HK-2 (cell line): Measurements from ENCODE around the gene OR4K13.

Experiments used
- DNase-seq: peaks from one replicate; pipeline ENCODE4 v3.0.0-alpha.2; 2018; ENCODE audit not compliant: unreplicated experiment

OR4K13 gene, protein sequence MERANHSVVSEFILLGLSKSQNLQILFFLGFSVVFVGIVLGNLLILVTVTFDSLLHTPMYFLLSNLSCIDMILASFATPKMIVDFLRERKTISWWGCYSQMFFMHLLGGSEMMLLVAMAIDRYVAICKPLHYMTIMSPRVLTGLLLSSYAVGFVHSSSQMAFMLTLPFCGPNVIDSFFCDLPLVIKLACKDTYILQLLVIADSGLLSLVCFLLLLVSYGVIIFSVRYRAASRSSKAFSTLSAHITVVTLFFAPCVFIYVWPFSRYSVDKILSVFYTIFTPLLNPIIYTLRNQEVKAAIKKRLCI

DNA sequence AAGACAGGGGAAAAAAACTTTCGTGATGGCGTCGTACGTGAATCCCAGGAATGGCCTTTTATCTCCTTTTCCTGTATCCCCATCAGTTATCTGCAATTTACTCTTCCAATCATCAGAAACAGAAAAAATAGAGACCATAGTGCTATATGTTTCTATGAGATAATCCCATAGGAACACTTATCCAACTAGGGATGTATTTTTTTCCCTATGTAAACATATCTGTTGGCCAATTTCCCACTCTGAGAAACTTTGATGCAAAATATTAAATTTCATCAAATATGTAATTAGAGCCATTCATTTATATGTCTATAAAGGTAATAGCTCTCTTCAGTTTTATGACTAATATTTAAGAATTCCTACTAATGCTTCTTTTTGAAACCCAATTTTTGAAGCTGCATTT lies at the start of gene OR4K13:
Gene OR4K13, minus strand, starts transcription at position 101 of the 400 bp plus-strand sequence. CDS start 1,280 bp downstream, outside the sequence.
- DNase-seq: no peak

DNA sequence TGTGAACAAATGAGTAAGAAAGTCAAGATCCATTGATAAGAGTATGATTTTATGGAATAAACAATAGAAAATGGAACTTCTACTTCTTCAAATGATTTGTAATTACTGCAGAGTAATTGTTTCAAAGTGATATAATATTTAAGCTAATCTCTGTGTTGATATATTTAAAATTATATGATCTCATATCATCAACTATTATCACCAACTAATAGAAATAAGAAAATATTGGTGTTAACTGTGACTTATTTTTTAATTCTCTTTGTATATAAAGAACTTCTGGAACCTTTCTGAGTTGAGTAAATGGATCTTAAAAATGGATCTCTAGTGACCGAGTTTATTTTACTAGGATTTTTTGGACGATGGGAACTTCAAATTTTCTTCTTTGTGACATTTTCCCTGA lies 23.9 kb upstream of the OR4K13 start, which contains the start of gene OR4L1:
Gene OR4L1, plus strand, starts transcription at position 301 of the 400 bp plus-strand sequence. Its CDS starts 0 bp downstream, at position 301.
- no peak for DNase-seq

DNA sequence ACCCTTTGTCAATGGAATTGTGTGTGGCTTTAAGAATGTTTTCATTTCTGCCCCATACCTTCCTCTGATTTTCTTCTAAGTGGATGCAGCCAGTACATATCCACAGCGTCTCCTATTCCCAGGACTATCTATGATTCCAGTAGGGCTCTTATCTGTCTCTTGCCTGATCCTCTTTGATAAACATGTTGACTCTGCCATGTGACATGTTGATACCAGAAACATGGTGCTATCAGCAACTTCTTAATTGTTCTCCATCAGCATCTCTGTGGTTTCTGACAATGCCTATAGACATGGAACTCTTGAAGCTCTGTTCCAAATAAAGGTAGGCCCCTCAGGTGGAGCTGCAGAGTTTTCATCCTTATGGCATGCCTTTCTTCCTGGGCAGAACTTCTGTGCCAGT lies 12.4 kb upstream of the OR4K13 start:
- DNase-seq: no peak

DNA sequence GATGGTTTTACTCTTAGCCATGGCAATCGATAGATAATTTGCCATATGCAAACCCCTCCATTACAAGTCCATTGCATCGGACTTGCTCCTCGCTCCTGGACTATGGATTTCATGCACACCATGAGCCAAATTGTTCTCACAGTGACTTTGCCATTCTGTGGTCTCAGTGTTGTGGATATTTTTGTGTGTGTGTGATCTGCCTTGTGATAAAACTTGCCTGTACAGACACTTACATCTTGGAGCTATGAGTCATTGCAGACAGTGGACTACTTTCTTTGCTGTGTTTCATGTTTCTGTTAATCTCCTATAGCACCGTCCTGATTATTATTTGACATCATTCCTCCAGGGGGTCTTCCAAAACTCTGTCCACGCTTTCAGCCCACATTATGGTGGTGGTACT lies 8.4 kb upstream of the OR4K13 start:
- no peak for DNase-seq

DNA sequence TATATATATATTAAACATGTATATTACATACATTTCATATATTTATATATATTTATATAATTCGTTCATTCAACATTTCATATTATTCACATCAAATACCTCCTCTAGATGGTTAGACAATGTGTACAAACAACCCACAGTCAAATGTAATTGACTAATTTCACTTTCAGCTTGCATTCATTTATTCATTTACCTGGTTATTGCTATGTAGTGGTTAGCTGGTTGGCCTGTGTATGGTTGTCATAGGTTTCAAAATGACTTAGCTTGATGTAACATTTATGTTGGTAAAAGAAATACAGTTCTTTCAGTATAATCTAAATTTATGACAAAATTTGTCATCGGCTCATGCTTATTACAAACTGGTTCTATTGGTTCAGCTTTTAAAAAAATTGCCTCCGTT lies 389 bp downstream of the OR4K13 start:
- no peak for DNase-seq

DNA sequence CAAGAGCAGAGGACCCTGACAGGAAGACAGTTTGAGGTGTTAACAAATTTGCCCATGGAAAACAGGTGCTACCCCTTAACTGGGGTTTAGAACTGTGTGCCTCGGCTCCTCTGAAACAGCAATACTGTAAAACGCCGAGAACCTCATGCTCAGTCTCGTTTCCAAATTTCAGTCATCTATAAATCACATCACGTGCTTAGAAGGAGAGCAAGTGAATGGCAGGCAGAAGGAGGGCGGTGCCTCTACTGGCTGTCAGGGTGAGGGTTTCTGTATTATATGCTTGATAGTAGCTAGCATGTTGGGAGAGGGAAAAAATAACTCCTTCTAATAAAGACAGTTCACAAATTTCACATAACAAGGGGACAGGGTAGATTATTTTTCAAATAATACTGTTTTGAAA lies 4.8 kb downstream of the OR4K13 start:
- DNase-seq: no peak

DNA sequence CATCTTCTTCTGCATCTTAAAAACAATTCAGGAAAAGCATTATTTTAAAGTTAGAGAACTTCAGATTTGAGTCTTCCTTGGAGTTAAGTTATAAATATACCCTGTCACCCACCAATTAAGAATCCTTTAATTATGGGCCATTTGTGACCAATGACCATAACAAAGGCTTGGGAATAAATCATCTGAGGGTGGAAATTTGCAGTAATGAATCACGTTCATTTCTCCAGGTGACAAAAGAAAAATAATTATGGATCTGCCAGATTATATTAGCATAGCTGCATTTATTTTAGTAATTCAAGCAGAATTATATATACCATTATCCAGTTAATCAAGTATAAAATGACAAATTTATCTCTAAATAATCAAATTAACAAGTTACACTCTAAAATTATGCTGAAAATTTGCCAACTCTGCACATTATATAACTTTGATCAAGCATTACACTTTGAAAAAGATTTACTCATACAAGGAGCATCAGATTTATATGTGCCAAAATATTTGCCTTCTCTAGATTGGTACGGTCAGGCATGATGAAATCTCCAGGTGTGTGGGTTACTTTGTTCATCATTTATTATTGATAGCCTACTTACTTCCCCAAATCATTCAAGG lies 16.5 kb downstream of the OR4K13 start, which contains the start of gene OR4K14:
Gene OR4K14, minus strand, starts transcription at position 51 of the 609 bp plus-strand sequence. CDS start 4,114 bp downstream, outside the sequence.
- DNase-seq: no peak

DNA sequence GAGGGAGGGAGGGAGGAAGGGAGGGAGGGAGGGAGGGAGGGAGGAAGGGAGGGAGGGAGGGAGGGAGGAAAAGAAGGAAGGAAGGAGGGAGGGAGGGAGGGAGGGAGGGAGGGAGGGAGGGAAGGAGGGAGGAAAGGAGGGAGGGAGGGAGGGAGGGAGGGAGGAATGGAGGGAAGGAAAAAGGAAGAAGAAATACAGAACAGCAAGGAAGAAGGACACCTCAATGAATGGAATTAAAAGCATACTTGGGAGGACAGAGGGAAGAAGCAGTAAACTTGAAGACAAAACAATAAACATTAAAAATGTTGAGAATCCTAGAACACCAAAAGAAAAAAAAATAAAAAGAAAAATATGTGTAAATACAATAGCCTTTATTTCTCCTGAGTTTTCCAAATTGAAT lies 27.7 kb downstream of the OR4K13 start:
- DNase-seq: no peak

DNA sequence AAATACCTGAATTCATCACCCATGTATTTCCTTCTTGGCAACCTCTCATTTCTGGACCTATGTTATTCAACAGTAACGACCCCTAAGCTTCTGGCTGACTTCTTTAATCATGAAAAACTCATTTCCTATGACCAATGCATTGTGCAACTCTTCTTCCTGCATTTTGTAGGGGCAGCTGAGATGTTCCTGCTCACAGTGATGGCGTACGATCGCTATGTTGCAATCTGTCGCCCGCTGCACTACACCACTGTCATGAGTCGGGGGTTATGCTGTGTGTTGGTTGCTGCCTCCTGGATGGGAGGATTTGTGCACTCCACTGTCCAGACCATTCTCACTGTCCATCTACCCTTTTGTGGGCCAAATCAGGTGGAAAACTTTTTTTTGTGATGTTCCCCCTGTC lies 33.5 kb downstream of the OR4K13 start:
- DNase-seq: no peak

DNA sequence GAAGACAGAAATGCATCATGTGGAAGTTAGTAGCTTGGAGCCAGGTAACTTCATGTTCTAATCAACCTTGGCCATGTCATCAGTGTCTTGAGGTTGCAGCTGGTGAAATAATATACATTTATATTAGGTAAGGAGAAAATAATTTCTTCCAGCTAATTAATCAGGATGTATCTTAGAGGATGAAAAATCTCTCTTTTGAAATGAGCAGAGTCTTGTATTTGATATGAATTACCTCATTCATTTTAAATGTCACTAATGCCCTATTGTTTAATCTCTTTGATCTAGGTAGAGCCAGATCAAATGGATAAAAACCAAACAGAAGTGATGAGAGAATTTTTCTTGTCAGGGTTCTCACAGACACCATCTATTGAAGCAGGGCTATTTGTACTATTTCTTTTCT lies 34.0 kb downstream of the OR4K13 start, which contains the start of gene OR4Q2:
Gene OR4Q2, plus strand, starts transcription at position 301 of the 400 bp plus-strand sequence.
- DNase-seq: no peak

DNA sequence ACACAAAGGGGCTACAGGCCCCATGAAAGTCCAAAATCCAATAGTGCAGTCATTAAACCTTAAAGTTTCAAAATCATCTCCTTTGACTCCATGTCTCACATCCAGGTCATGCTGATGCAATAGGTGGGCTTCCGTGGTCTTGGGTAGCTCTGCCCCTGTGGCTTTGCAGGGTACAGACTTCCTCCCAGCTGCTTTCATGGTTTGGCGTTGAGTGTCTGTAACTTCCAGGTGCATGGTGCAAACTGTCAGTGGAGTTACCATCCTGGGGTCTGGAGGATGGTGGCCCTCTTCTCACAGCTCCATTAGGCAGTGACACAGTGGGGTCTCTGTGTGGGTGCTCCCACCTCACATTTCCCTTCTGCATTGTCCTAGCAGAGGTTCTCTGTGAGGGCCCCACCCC lies 42.4 kb downstream of the OR4K13 start:
- DNase-seq: no peak
